CD4-positive, alpha-beta T cell treated with Interleukin-2 at 100 ng/mL for 4 hours (primary cell): ENCODE measurements around the gene CDC16.
A peak's percentile ranks its signal among the peaks of the same experiment; 100 is the strongest.
"Not testable (repeated sequence)": the region's sequence is repeated elsewhere in the genome, so short reads cannot be mapped to it uniquely, and the experiment has no call there.

Source experiments
- DNase-seq: peaks from one replicate; pipeline ENCODE4 v3.0.0-alpha.2; 2020; ENCODE audit warnings: low spot score

The CDC16 gene, protein sequence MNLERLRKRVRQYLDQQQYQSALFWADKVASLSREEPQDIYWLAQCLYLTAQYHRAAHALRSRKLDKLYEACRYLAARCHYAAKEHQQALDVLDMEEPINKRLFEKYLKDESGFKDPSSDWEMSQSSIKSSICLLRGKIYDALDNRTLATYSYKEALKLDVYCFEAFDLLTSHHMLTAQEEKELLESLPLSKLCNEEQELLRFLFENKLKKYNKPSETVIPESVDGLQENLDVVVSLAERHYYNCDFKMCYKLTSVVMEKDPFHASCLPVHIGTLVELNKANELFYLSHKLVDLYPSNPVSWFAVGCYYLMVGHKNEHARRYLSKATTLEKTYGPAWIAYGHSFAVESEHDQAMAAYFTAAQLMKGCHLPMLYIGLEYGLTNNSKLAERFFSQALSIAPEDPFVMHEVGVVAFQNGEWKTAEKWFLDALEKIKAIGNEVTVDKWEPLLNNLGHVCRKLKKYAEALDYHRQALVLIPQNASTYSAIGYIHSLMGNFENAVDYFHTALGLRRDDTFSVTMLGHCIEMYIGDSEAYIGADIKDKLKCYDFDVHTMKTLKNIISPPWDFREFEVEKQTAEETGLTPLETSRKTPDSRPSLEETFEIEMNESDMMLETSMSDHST

GRCh38 chr13:114234645-114235421 is at the start of gene CDC16:
Gene CDC16, plus strand, starts transcription at chr13:114234897. Its CDS starts 188 bp downstream, at chr13:114235085.
- DNase-seq: peak; percentile 83

GRCh38 chr13:114185182-114185971 is 49.3 kb upstream of the CDC16 start:
- DNase-seq: no peak

GRCh38 chr13:114194853-114195252 is 39.8 kb upstream of the CDC16 start:
- peak; percentile 33 for DNase-seq

DNA sequence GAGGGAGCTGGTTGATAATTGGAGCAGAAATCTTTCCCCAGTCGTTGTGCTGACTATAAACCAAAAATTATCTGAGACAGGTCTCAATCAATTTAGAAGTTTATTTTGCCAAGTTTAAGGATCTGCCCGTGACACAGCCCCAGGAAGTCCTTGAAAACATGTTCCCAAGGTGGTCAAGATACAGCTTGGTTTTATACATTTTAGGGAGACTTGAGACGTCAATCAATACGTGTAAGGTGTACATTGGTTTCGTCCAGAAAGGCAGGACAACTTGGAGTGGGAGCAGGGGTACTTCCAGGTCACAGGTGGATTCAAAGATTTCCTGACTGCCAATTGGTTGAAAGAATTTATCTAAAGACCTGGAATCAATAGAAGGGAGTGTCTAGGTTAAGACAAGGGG is 38.1 kb upstream of the CDC16 start:
- DNase-seq: no peak

DNA sequence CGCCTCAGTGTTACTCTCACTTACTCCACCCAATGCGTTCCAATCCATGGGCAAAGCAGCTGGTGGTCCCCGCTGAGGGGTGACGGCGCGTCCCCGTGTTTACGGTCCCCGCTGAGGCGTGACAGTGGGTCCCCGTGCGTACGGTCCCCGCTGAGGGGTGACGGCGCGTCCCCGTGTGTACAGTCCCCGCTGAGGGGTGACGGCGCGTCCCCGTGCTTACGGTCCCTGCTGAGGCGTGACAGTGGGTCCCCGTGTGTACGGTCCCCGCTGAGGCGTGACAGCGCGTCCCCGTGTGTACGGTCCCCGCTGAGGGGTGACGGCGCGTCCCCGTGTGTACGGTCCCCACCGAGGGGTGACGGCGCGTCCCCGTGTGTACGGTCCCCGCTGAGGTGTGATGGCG is 36.1 kb upstream of the CDC16 start:
- DNase-seq: no peak

- not testable (repeated sequence) for DNase-seq
Observed at GRCh38 chr13:114199526-114199925, 35.2 kb upstream of the CDC16 start.

- DNase-seq: no peak
Observed at GRCh38 chr13:114199954-114200353, 34.7 kb upstream of the CDC16 start.

- no peak for DNase-seq
Observed at GRCh38 chr13:114200399-114200911, 34.2 kb upstream of the CDC16 start.

DNA sequence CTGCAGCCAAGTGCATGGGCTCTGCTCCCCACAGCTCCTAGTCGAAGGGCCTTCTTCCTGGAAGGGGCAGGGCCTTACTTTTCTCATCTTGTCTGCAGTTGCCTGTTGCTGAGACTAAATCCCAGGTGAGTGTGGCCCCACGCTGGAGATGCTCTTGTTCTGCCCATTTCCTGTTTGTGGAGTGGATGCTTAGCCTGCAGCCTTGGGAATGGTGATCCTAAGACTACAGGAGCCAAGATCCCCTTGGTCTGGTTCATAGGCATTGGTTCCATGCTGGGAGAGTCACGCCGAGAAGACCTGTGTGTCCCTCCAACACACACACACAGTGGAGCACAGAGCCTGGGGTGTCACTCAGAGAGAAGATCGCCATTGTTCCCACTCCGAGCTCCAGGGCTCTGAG is 32.1 kb upstream of the CDC16 start:
- DNase-seq: no peak

GRCh38 chr13:114203536-114203935 is 31.2 kb upstream of the CDC16 start:
- peak; percentile 37 for DNase-seq

DNA sequence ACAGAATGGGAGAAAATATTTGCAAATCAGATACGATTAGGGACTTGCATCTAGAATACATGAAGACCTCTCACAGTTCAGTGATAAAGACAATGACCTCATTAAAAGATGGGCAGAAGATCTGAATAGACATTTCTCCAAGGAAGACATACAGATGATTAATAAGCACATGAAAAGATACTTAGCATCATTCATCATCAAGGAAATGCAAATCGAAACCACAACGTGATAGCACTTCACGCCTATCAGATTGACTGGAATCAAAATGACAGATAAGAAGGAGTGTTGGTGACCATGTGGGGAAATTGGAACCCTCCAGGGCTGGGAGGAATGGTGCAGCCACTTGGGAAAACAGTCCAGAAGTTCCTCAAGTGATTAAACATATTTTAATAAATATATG is 29.8 kb upstream of the CDC16 start:
- peak; percentile 38 for DNase-seq

DNA sequence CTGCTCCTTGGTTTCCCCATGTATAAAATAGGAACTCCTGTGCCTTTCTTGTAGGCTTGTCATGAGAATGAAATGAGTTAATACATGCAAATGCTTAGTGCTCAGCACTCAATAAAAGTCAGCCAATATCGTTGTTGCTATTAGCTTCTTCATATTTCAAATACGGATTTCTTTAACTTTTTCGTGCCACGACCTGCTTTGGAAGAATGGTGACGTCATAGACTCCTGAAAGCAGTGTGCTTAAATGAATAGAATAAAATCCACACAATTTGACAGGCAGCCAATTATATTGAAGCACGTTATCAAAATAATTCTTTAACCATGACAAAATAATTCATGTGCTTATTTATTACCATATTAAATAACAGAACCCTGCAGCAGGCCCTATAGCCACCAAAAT is 26.6 kb upstream of the CDC16 start:
- no peak for DNase-seq

GRCh38 chr13:114211446-114212157 is 23.1 kb upstream of the CDC16 start:
- DNase-seq: no peak

DNA sequence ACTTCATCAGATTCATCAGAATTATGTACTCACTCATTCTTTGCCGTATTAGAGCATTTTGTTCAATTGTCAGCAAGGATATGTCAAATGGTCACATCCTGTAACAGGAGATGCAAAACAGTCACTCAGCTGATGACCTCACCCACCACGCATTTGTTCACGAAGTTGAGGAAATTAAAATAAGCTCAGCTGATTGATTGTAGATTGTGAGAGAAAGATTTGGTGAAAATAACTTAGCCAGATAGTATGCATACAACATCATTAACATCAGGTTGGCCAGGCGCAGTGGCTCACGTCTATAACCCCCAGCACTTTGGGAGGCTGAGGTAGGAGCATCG is 22.6 kb upstream of the CDC16 start:
- no peak for DNase-seq

GRCh38 chr13:114213980-114214379 is 20.7 kb upstream of the CDC16 start:
- DNase-seq: no peak

GRCh38 chr13:114219392-114219791 is 15.3 kb upstream of the CDC16 start:
- no peak for DNase-seq

GRCh38 chr13:114222461-114222968 is 12.2 kb upstream of the CDC16 start:
- DNase-seq: no peak

DNA sequence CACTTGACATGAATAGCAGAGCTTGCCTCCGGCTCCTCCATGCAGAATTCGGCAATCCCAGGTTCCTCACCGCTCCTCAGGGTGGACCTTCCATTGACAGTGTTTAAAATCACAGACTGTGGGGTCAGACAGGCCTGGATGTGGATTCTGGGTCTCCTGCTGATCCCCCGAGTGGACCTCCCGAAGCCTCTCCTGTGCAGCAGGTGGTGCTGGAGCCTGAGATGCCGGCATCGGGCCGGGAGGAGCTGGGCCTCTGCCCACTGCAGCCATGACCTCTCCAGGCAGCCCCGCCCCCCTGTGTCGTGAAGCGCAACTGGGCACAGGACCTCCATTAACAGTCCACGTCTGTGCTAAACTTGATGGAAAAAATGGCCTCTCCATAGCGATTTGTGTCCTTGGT is 10.5 kb upstream of the CDC16 start:
- DNase-seq: no peak

DNA sequence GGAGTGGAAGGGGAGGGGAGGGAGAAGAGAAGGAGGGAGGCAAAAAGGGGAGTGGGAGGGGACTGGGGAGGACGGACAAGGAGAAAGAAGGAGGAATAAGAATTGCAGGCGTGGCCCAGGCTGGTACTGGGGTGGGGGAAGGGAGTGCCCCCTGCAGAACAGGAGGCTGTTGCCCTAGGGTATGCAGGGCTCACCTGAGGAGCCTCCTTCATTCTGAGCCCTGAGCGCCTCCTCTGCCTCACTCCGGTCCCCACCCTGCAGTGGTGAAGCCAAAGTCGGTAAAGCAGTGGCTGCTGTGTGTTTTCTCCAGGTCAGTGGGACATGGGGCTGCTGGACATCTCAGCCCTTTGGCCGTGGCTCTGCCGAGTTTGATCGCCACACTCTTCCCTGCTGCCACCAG is 9.1 kb upstream of the CDC16 start:
- no peak for DNase-seq

GRCh38 chr13:114226088-114226487 is 8.6 kb upstream of the CDC16 start:
- DNase-seq: peak; percentile 9

DNA sequence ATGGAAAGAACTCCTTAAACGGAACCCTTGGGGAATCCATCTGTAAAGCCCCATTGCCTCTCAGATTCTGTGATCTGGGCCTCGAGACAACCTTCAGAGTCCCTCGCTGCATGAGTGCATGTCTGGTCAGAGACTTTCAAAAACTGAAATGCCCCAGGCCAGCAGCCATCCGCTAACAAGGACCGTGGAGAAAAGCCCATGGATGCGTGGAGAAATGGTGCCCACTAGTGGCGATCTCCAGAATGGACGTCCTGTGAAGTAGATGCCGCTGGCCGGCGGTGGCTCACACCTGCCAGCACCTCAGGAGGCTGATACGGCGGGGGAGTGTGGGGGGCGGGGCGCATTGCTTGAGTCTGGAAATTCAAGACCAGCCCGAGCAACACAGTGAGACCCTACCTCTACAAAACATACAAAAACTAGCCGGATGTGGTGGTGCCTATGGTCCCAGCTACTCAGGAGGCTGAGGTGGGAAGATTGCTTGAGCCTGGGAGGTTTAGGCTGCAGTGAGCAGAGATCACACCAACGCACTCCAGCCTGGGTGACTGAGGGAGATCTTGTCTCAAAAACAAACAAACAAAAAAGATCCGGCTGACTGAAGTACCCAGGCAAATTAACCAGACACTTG is 7.9 kb upstream of the CDC16 start:
- DNase-seq: peak; percentile 89
